Epithelial cell of proximal tubule (primary cell): ENCODE measurements around the gene NABP2. TPM values are rescaled to one million over a fixed set of nuclear protein-coding genes. Genes with fewer than 3 reads are reported as not detected.
A peak's percentile ranks its signal among the peaks of the same experiment; 100 is the strongest.

ENCODE experiments used
- DNase-seq: peaks from one replicate; pipeline ENCODE4 v3.0.0-alpha.2; 2011; ENCODE audit warnings: low read depth
- H3K4me3 ChIP-seq: 2 replicates; pipeline ENCODE4 v1.5.1; 2011; ENCODE audit warnings: low read depth, mild to moderate bottlenecking, low read length
- total RNA-seq: library from RNA; depleted of rRNA; stranded (reverse); fragments of >200 nt; gene quantifications from 2 replicates; pipeline ENCODE4 v1.2.3, GENCODE V29; 2015
- TF ChIP-seq, protein P1 (sequence below): conservative IDR thresholded peaks from 2 replicates; pipeline ENCODE4 v1.5.1; 2012; ENCODE audit warnings: low read depth, mild to moderate bottlenecking, low read length

The NABP2 gene
- total RNA-seq, 1 donor from 2014 or later, result 22.7 TPM

GRCh38 chr12:56202366-56202765, 21.8 kb upstream of the NABP2 start:
- TF ChIP-seq, protein P1, sequence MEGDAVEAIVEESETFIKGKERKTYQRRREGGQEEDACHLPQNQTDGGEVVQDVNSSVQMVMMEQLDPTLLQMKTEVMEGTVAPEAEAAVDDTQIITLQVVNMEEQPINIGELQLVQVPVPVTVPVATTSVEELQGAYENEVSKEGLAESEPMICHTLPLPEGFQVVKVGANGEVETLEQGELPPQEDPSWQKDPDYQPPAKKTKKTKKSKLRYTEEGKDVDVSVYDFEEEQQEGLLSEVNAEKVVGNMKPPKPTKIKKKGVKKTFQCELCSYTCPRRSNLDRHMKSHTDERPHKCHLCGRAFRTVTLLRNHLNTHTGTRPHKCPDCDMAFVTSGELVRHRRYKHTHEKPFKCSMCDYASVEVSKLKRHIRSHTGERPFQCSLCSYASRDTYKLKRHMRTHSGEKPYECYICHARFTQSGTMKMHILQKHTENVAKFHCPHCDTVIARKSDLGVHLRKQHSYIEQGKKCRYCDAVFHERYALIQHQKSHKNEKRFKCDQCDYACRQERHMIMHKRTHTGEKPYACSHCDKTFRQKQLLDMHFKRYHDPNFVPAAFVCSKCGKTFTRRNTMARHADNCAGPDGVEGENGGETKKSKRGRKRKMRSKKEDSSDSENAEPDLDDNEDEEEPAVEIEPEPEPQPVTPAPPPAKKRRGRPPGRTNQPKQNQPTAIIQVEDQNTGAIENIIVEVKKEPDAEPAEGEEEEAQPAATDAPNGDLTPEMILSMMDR, result no peak
- no peak overlapping the region for H3K4me3 ChIP-seq
- no peak for DNase-seq

GRCh38 chr12:56202838-56203237, 21.3 kb upstream of the NABP2 start:
- TF ChIP-seq, protein P1, result no peak

GRCh38 chr12:56204275-56204674, 19.9 kb upstream of the NABP2 start:
- H3K4me3 ChIP-seq, result no peak overlapping the region
- no peak for DNase-seq
- TF ChIP-seq, protein P1, result no peak

More at GRCh38 chr12:56202838-56203237, 21.3 kb upstream of the NABP2 start:
- no peak overlapping the region for H3K4me3 ChIP-seq
- no peak for DNase-seq

GRCh38 chr12:56205445-56205844, 18.7 kb upstream of the NABP2 start:
- TF ChIP-seq, protein P1, result no peak
- H3K4me3 ChIP-seq, result no peak overlapping the region
- no peak for DNase-seq

GRCh38 chr12:56206452-56207166, 17.5 kb upstream of the NABP2 start:
- no peak for DNase-seq
- TF ChIP-seq, protein P1, result peak; percentile 77
- no peak overlapping the region for H3K4me3 ChIP-seq

DNA sequence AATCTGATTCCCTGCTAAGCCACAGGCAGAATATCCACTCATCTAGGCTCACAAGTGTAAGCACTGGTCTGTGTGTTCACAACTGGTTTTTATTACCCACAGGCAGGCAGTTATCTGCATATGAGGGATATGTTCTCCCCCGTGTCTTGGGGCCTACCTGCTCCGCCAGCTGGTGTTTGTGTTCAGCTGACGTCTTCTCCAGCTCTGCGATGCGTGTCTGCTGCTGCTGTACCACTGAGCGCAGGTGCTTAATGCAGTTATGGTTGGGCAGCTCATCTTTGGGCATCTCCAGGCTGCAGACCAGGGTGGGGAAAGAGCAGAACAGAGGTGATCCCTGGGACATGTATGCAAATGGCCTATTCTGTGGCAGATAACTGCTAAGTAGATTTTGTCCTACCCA, 16.1 kb upstream of the NABP2 start:
- TF ChIP-seq, protein P1, result no peak
- H3K4me3 ChIP-seq, result no peak overlapping the region
- DNase-seq, result no peak

DNA sequence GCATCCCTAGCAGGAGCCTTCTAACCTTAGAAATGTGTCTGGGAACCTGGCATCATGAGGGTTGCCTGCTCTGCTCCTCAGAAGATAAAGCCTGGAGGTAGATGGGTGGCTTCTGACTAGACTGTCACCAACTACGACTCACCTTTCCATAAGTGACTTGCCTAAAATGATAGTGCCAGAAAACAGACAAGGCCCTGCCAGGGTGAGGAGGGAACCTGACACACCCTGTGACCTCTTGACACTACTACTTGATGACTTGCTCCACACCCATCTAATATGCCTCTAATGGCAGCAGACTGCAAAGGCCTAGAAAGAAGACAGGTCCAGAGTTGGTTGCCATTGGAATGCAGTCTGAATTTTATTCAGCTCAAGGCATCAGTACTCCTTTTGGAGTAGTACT, 11.8 kb upstream of the NABP2 start:
- DNase-seq, result no peak
- no peak overlapping the region for H3K4me3 ChIP-seq
- TF ChIP-seq, protein P1, result no peak
